ENCODE results near the gene SYNE1. TPM values are rescaled to one million over a fixed set of nuclear protein-coding genes. Genes with fewer than 3 reads are reported as not detected.
A peak's percentile ranks its signal among the peaks of the same experiment; 100 is the strongest.

Gene SYNE1
- 2.5 and 3.0 TPM in 2 replicates for total RNA-seq (2021)
- long read RNA-seq, partial matches to known transcripts, result 1 of 3 reads
- long read RNA-seq, other reads (novel, unspliced or antisense), result 2 of 3 reads

- no peak within 1 kb of the TSS for H4K5ac ChIP-seq (ENCODE audit: insufficient read length, low read depth, low read length)
- H3K27ac ChIP-seq (ENCODE audit: insufficient read length, low read depth, low read length), result no peak within 1 kb of the TSS
- DNase-seq, result no peak
- H2BK15ac ChIP-seq (ENCODE audit: low read depth, low read length), result no peak within 1 kb of the TSS
- H2AFZ ChIP-seq (ENCODE audit: low read length), result no peak within 1 kb of the TSS
- no peak within 1 kb of the TSS for H2BK12ac ChIP-seq (ENCODE audit: insufficient read length, low read depth, low read length)
- no peak within 1 kb of the TSS for H3K4ac ChIP-seq (ENCODE audit: low read depth, low read length)
- Mint-ChIP-seq H3K27ac (no peak within 1 kb of the TSS; a peak in 1 of 7 replicates), H3K4me3 (peak within 1 kb of the TSS; percentile 73 to 97), H3K27me3 (ENCODE audit: low read depth) (peaks cover 56% of the 10 kb centered on the region), H3K4me1 (peaks cover 13 to 17% of the 10 kb centered on the region in 2 experiments; a peak in 3 of 4 replicates), H3K36me3 (ENCODE audit: insufficient read depth in 1 of 3, low read depth in 3 of 3) (peaks cover 0 to 3% (median 0%) of the 10 kb centered on the region in 3 experiments; a peak in 1 of 7 replicates), H3K9me3 (no peaks in the 10 kb centered on the region; a peak in 1 of 5 replicates)
- H3K9ac ChIP-seq (ENCODE audit: extremely low read depth, insufficient read length, low read length), result peak within 1 kb of the TSS; percentile 22
- H3K27me3 ChIP-seq (ENCODE audit: insufficient read depth, low read length), result peaks cover 14% of the 10 kb centered on the region; the same call in 1 of the 2 replicates
- no peaks in the 10 kb centered on the region; the same call in 1 of the 2 replicates for H3K4me1 ChIP-seq (ENCODE audit: insufficient read depth, low read length)
- WGBS (ENCODE audit: extremely low coverage, insufficient read length, low lambda C conversion rate), result no CpG with 5 or more reads among the region's 16 CpGs
- H3K4me2 ChIP-seq (ENCODE audit: insufficient read depth, insufficient read length, low read length), result peak within 1 kb of the TSS; percentile 96
- H2AK5ac ChIP-seq (ENCODE audit: insufficient read length, low read length), result no peak within 1 kb of the TSS
- H2BK120ac ChIP-seq (ENCODE audit: low read depth, low read length, poor library complexity, severe bottlenecking), result no peak within 1 kb of the TSS
- H2BK20ac ChIP-seq (ENCODE audit: low read depth, low read length, poor library complexity, severe bottlenecking), result no peak within 1 kb of the TSS
- H3K56ac ChIP-seq (ENCODE audit: insufficient read length, low read depth, low read length), result no peak within 1 kb of the TSS
- H4K20me1 ChIP-seq (ENCODE audit: control insufficient read depth, insufficient read depth, insufficient read length), result no peaks in the 10 kb centered on the region
- H3K9me3 ChIP-seq (ENCODE audit: control insufficient read depth, low read depth, low read length), result no peaks in the 10 kb centered on the region
- no peaks in the 10 kb centered on the region for H3K79me2 ChIP-seq (ENCODE audit: insufficient read depth, low read length)
- H3K18ac ChIP-seq (ENCODE audit: insufficient read length, low read depth, low read length), result no peak within 1 kb of the TSS
- TF ChIP-seq CTCF (conservative IDR thresholded peaks at IDR 0.05), result no peak
- H3K23ac ChIP-seq (ENCODE audit: insufficient read length, low read depth, low read length), result no peak within 1 kb of the TSS
- no peak within 1 kb of the TSS for H3T11ph ChIP-seq (ENCODE audit: low read length)
- H3K79me1 ChIP-seq (ENCODE audit: insufficient read depth, low read depth, low read length, poor library complexity, severe bottlenecking), result no peaks in the 10 kb centered on the region
- H2BK5ac ChIP-seq (ENCODE audit: insufficient read length, low read length), result no peak within 1 kb of the TSS
- no peak within 1 kb of the TSS for H4K91ac ChIP-seq (ENCODE audit: insufficient read length, low read depth, low read length)
- peaks cover 14% of the 10 kb centered on the region for H3K23me2 ChIP-seq (ENCODE audit: insufficient read length, low read depth, low read length, poor library complexity, severe bottlenecking)
- peak within 1 kb of the TSS; percentile 41; the same call in 1 of the 2 replicates for H3K14ac ChIP-seq (ENCODE audit: insufficient read depth, low read length)
- H4K8ac ChIP-seq (replicated peaks; ENCODE audit: insufficient read length, low read depth, low read length), result no peak within 1 kb of the TSS
These were observed at the start of gene SYNE1 for GRCh38 chr6:152637296-152638047. Gene SYNE1, minus strand, starts transcription at chr6:152637362. Its CDS starts 9,031 bp downstream, at chr6:152628331.
